PC-3 (cell line): Measurements from ENCODE around the gene C16orf86.

Experiments
- EZH2 ChIP-seq: fragments of 300-600 bp; sonication (generic); IDR thresholded peaks from one replicate; pipeline ENCODE4 v1.6.1; 2017; ENCODE audit warnings: antibody characterized with exemption, mild to moderate bottlenecking, low read length; ENCODE audit not compliant: unreplicated experiment
- TF ChIP-seq, protein P1 (sequence below): fragments of 300-600 bp; sonication (generic); conservative IDR thresholded peaks from 2 replicates; pipeline ENCODE4 v1.5.1; 2017; ENCODE audit warnings: antibody characterized with exemption, low read depth, mild to moderate bottlenecking, low read length

DNA sequence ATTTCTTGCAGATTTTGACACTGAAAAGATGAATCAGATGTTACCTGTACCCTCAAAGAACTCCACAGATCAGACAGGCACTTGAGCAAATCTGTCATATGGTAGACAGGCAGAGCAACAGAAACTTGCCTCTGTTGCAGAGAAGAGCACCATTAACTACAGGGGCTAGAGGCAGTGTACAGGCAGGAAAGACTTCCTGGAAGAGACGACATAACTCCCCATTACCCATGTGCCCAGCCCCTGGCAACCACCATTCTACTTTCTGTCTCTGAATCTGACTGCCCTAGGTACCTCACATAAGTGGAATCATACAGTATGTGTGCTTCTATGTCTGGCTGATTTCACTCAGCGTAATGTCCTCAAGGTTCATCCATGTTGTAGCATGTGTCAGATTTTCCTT, 37.0 kb downstream of the C16orf86 start:
- TF ChIP-seq, protein P1, sequence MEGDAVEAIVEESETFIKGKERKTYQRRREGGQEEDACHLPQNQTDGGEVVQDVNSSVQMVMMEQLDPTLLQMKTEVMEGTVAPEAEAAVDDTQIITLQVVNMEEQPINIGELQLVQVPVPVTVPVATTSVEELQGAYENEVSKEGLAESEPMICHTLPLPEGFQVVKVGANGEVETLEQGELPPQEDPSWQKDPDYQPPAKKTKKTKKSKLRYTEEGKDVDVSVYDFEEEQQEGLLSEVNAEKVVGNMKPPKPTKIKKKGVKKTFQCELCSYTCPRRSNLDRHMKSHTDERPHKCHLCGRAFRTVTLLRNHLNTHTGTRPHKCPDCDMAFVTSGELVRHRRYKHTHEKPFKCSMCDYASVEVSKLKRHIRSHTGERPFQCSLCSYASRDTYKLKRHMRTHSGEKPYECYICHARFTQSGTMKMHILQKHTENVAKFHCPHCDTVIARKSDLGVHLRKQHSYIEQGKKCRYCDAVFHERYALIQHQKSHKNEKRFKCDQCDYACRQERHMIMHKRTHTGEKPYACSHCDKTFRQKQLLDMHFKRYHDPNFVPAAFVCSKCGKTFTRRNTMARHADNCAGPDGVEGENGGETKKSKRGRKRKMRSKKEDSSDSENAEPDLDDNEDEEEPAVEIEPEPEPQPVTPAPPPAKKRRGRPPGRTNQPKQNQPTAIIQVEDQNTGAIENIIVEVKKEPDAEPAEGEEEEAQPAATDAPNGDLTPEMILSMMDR, result no peak
- TF ChIP-seq EZH2, result no peak
